Measurements from ENCODE around the gene STX8. TPM values are rescaled to one million over a fixed set of nuclear protein-coding genes. Genes with fewer than 3 reads are reported as not detected.

Gene STX8
- total and polyA plus RNA-seq, 8 donors = 21.6 to 559 (median 75.0) TPM

DNA sequence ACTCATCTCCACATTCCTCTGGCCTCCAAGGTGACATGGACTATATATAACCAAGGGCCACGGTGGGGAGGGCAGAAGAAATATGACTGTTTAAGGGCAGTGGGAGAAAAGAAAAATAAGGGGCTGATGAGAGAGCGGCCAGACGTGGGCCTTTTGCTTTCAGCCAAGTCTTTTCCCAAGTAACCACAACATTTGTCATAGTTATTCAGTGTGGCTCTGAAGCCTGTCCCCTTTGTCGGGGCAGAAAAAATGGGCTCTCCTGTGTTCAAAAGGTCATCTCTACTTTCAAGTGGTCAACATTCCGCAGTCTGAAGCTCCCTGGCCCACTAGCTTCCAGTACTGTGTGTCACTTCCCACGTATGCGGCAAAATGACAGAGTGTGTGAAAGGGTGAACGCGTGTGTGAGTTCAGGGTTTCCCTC lies 308.9 kb downstream of the STX8 start:
- no peaks in the 10 kb centered on the region for H3K36me3 ChIP-seq
- H3K27ac ChIP-seq = peak overlapping the region in 3 of 5 donors; percentile 20 to 61 (median 57)
- no peak overlapping the region for H3K4me3 ChIP-seq
- DNase-seq = no peak
- intact Hi-C loops (cut with DNase I; ENCODE audit: low total_unique reads) = no loop called here
- WGBS, 5 donors = 81 to 94% (median 90%) methylated on average over 9 of the region's 9 CpGs
- no peak for TF ChIP-seq POLR2AphosphoS5 (IDR thresholded peaks at IDR 0.05)
- TF ChIP-seq, protein P1, sequence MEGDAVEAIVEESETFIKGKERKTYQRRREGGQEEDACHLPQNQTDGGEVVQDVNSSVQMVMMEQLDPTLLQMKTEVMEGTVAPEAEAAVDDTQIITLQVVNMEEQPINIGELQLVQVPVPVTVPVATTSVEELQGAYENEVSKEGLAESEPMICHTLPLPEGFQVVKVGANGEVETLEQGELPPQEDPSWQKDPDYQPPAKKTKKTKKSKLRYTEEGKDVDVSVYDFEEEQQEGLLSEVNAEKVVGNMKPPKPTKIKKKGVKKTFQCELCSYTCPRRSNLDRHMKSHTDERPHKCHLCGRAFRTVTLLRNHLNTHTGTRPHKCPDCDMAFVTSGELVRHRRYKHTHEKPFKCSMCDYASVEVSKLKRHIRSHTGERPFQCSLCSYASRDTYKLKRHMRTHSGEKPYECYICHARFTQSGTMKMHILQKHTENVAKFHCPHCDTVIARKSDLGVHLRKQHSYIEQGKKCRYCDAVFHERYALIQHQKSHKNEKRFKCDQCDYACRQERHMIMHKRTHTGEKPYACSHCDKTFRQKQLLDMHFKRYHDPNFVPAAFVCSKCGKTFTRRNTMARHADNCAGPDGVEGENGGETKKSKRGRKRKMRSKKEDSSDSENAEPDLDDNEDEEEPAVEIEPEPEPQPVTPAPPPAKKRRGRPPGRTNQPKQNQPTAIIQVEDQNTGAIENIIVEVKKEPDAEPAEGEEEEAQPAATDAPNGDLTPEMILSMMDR (IDR thresholded peaks at IDR 0.05) = no peak
- no peak for TF ChIP-seq EP300 (IDR thresholded peaks at IDR 0.05)
- TF ChIP-seq POLR2A (IDR thresholded peaks at IDR 0.05) = no peak
- no peaks in the 10 kb centered on the region for H3K27me3 ChIP-seq
- peaks cover 0 to 14% (median 6%) of the 10 kb centered on the region in 4 donors for H3K4me1 ChIP-seq
- H3K9me3 ChIP-seq = peaks cover 0 to 8% (median 3%) of the 10 kb centered on the region in 4 donors

DNA sequence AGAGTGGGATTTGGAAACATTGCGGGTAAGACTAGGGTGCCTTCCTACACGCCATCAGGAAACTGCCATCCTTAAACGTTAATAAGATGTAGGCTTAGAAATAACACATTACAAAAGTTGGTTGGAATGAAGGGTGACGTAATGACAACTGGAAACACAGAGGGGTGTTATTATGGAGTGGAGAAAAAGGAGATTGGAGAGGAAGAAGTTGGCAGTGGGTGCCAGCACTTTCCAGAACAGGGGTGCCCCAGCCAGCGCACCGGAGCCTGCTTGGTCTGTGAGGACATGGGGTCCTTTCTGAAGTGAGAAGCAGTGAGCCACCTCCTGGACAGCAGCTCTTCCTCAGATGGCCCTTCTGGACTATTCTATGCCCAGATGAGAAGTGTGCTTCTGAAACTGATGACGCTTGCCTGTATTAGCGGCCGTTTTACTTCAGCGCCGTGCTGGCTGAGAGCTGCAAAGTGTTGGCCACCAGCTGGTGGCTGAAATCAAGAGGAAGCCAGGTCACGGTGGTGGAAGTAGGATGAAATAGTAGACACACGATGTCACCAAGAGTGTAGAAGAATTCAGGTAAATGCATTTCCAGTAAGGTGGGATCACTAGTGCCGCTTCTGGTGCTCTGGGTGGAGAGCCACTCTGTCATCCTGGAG lies 309.5 kb downstream of the STX8 start:
- Histone ChIP-seq H3K9me3 (peaks cover 0 to 8% (median 3%) of the 10 kb centered on the region in 4 donors), H3K27me3 (no peaks in the 10 kb centered on the region), H3K4me1 (peaks cover under 1 to 19% (median 10%) of the 10 kb centered on the region in 4 donors), H3K36me3 (no peaks in the 10 kb centered on the region), H3K4me3 (no peak overlapping the region), H3K27ac (peak overlapping the region in 3 of 5 donors; percentile 20 to 61 (median 57))
- DNase-seq = no peak
- WGBS, 5 donors = 86 to 94% (median 93%) methylated on average over 14 of the region's 14 CpGs
- TF ChIP-seq POLR2A (IDR thresholded peaks at IDR 0.05) = no peak
- TF ChIP-seq POLR2AphosphoS5 (IDR thresholded peaks at IDR 0.05) = no peak
- TF ChIP-seq EP300 (IDR thresholded peaks at IDR 0.05) = no peak
- TF ChIP-seq, protein P1 (IDR thresholded peaks at IDR 0.05) = no peak
- intact Hi-C loops (cut with DNase I; ENCODE audit: low total_unique reads) = no loop called here

- intact Hi-C loops (cut with DNase I; ENCODE audit: low total_unique reads) = no loop called here
- H3K36me3 ChIP-seq = no peaks in the 10 kb centered on the region
- no peaks in the 10 kb centered on the region for H3K27me3 ChIP-seq
- H3K27ac ChIP-seq = peak overlapping the region in 3 of 5 donors; percentile 2 to 16 (median 12)
- peaks cover 23 to 47% (median 34%) of the 10 kb centered on the region in 4 donors for H3K4me1 ChIP-seq
- H3K4me3 ChIP-seq = no peak overlapping the region
- peak in 1 of 2 donors; percentile 69 for DNase-seq
- TF ChIP-seq POLR2A (IDR thresholded peaks at IDR 0.05) (no peak), EP300 (IDR thresholded peaks at IDR 0.05) (no peak), POLR2AphosphoS5 (IDR thresholded peaks at IDR 0.05) (no peak)
- TF ChIP-seq, protein P1 (IDR thresholded peaks at IDR 0.05) = no peak
- peaks cover 0 to 8% (median 3%) of the 10 kb centered on the region in 4 donors for H3K9me3 ChIP-seq
- WGBS, 5 donors = 38 to 58% (median 46%) methylated on average over 20 to 24 of the region's 24 CpGs
These were observed 314.3 kb downstream of the STX8 start for GRCh38 chr17:9261081-9262012.

GRCh38 chr17:9259419-9259818 lies 316.2 kb downstream of the STX8 start:
- H3K36me3 ChIP-seq = no peaks in the 10 kb centered on the region
- peak in 1 of 2 donors; percentile 57 for DNase-seq
- H3K9me3 ChIP-seq = peaks cover 0 to 7% (median 3%) of the 10 kb centered on the region in 4 donors
- H3K27ac ChIP-seq = peak overlapping the region in 2 of 5 donors; percentile 17 to 18
- 54 to 80% (median 58%) methylated on average over 10 of the region's 10 CpGs for WGBS, 5 donors
- TF ChIP-seq EP300 (IDR thresholded peaks at IDR 0.05) (no peak), POLR2A (IDR thresholded peaks at IDR 0.05) (no peak), POLR2AphosphoS5 (IDR thresholded peaks at IDR 0.05) (no peak)
- TF ChIP-seq, protein P1 (IDR thresholded peaks at IDR 0.05) = no peak
- no peak overlapping the region for H3K4me3 ChIP-seq
- H3K27me3 ChIP-seq = no peaks in the 10 kb centered on the region
- intact Hi-C loops (cut with DNase I; ENCODE audit: low total_unique reads) = no loop called here
- peaks cover 23 to 52% (median 39%) of the 10 kb centered on the region in 4 donors for H3K4me1 ChIP-seq

Measured in stomach (tissue), 9 donors.